Endothelial cell of umbilical vein (primary cell): Measurements from ENCODE around the gene RDH13.

Experiments
- CTCF ChIP-seq, 2 donors: IDR thresholded peaks; 1 replicate in 1 of 2; 2 replicates in 1 of 2; pipeline ENCODE4 v1.5.1; 2011; ENCODE audit warnings: low read length in 2 of 2, mild to moderate bottlenecking in 2 of 2, moderate library complexity in 2 of 2, control low read depth in 1 of 2, inconsistent platforms in 1 of 2, low read depth in 1 of 2; ENCODE audit not compliant: insufficient read depth in 1 of 2; ENCODE audit errors: extremely low read depth in 1 of 2
- EZH2 ChIP-seq: IDR thresholded peaks from 2 replicates; pipeline ENCODE4 v1.6.1; 2012; ENCODE audit warnings: borderline replicate concordance, low read depth, mild to moderate bottlenecking, moderate library complexity, low read length, inconsistent platforms; ENCODE audit not compliant: severe bottlenecking
- FOS ChIP-seq: IDR thresholded peaks from 2 replicates; pipeline ENCODE4 v1.6.1; 2011; ENCODE audit warnings: mild to moderate bottlenecking, low read length, moderate library complexity, borderline replicate concordance; ENCODE audit not compliant: insufficient read depth
- JUN ChIP-seq: IDR thresholded peaks from 2 replicates; pipeline ENCODE4 v1.6.1; 2011; ENCODE audit warnings: borderline replicate concordance, low read depth; ENCODE audit not compliant: insufficient read length, insufficient read depth
- MAX ChIP-seq: IDR thresholded peaks from 2 replicates; pipeline ENCODE4 v1.6.1; 2011; ENCODE audit not compliant: insufficient read depth, insufficient read length
- MYC ChIP-seq: IDR thresholded peaks from one replicate; pipeline ENCODE4 v1.6.1; 2011; ENCODE audit warnings: mild to moderate bottlenecking, low read depth, low read length
- POLR2A ChIP-seq: IDR thresholded peaks from 2 replicates; pipeline ENCODE4 v1.6.1; 2012; ENCODE audit warnings: low read depth, mild to moderate bottlenecking, control low read depth, low read length
- POLR2AphosphoS5 ChIP-seq: IDR thresholded peaks from 2 replicates; pipeline ENCODE4 v1.6.1; 2012; ENCODE audit warnings: low read depth, mild to moderate bottlenecking, control low read depth, low read length, moderate library complexity; ENCODE audit not compliant: insufficient read depth

GRCh38 chr19:55046975-55047622, 15.8 kb downstream of the RDH13 start:
- TF ChIP-seq CTCF (IDR thresholded peaks at IDR 0.05; ENCODE audit: extremely low read depth in 1 of 2, insufficient read depth in 1 of 2, low read depth in 1 of 2, low read length in 2 of 2) (no peak), POLR2AphosphoS5 (no peak), MAX (no peak), EZH2 (no peak), POLR2A (no peak), JUN (no peak), MYC (no peak), FOS (no peak)
